CD4-positive, alpha-beta memory T cell (primary cell): ENCODE measurements around the gene XKRX. TPM values are rescaled to one million over a fixed set of nuclear protein-coding genes. Genes with fewer than 3 reads are reported as not detected.

Source experiments
- CTCF ChIA-PET: fragments of 350-600 bp; sonication (Branson Sonifier 250); formaldehyde crosslinking; loops from one replicate; lab custom pipeline; 2021; ENCODE audit warnings: inconsistent platforms; ENCODE audit not compliant: partially characterized antibody; lab: Charles Lee
- POLR2A ChIA-PET: fragments of 350-600 bp; sonication (Branson Sonifier 250); formaldehyde crosslinking; loops from one replicate; lab custom pipeline; 2021; ENCODE audit not compliant: partially characterized antibody; lab: Charles Lee
- DNase-seq, 5 donors: peaks; one replicate each; pipeline versions ENCODE4 v3.0.0 to v3.0.0-alpha.2; 2020 to 2022; ENCODE audit warnings: mixed read lengths in 1 of 5
- H3K27ac ChIP-seq: one replicate; pipeline ENCODE4 v1.7.0; 2013; ENCODE audit warnings: low read depth, low read length
- H3K27me3 ChIP-seq: 2 replicates; pipeline ENCODE4 v1.7.0; 2013; ENCODE audit warnings: mild to moderate bottlenecking, low read length, moderate library complexity; ENCODE audit not compliant: insufficient read depth
- H3K36me3 ChIP-seq: 2 replicates; pipeline ENCODE4 v1.7.0; 2013; ENCODE audit warnings: mild to moderate bottlenecking, low read length, moderate library complexity; ENCODE audit not compliant: insufficient read depth
- H3K4me1 ChIP-seq: 2 replicates; pipeline ENCODE4 v1.7.0; 2013; ENCODE audit warnings: mild to moderate bottlenecking, low read length, moderate library complexity; ENCODE audit not compliant: insufficient read depth
- H3K4me3 ChIP-seq, 2 donors: one replicate each; pipeline ENCODE4 v1.7.0; 2013; ENCODE audit warnings: low read length in 2 of 2, mild to moderate bottlenecking in 1 of 2
- H3K9me3 ChIP-seq, 2 donors: one replicate each; pipeline ENCODE4 v1.7.0; 2013; ENCODE audit warnings: low read length in 2 of 2, control low read depth in 1 of 2; ENCODE audit not compliant: control insufficient read depth in 1 of 2
- H3K27ac Mint-ChIP-seq, 7 donors: one replicate each; pipeline ENCODE4 v1.8.0; 2020 to 2021; ENCODE audit warnings: mixed read lengths in 7 of 7, mild to moderate bottlenecking in 6 of 7, inconsistent platforms in 3 of 7, moderate library complexity in 3 of 7
- H3K27me3 Mint-ChIP-seq, 2 donors: one replicate each; pipeline ENCODE4 v1.8.0; 2020 to 2021; ENCODE audit warnings: mixed read lengths in 2 of 2
- H3K36me3 Mint-ChIP-seq, 2 donors: one replicate each; pipeline ENCODE4 v1.8.0; 2020 to 2021; ENCODE audit warnings: mixed read lengths in 2 of 2, inconsistent platforms in 1 of 2, mild to moderate bottlenecking in 1 of 2
- H3K4me1 Mint-ChIP-seq, 4 donors: one replicate each; pipeline ENCODE4 v1.8.0; 2020 to 2021; ENCODE audit warnings: mixed read lengths in 4 of 4, mild to moderate bottlenecking in 1 of 4
- H3K4me3 Mint-ChIP-seq, 8 donors: one replicate each; pipeline ENCODE4 v1.8.0; 2020 to 2021; ENCODE audit warnings: mixed read lengths in 8 of 8, mild to moderate bottlenecking in 7 of 8, moderate library complexity in 6 of 8, inconsistent platforms in 3 of 8
- H3K9me3 Mint-ChIP-seq, 8 donors: one replicate each; pipeline ENCODE4 v1.8.0; 2020 to 2021; ENCODE audit warnings: mixed read lengths in 8 of 8, mild to moderate bottlenecking in 5 of 8, inconsistent platforms in 3 of 8, moderate library complexity in 1 of 8
- intact Hi-C: fragments of 100-400 bp; cut with micrococcal nuclease; formaldehyde crosslinking; loops from one replicate; pipeline ENCODE4 v1.15.1; 2023
- polyA plus RNA-seq, 2 donors: library from polyadenylated mRNA; unstranded; fragments of 300-500 nt; fragmentation: Illumina TruSeq; gene quantifications; one replicate each; pipeline ENCODE4 v1.2.3, GENCODE V29; 2021
- total RNA-seq, 2 experiments: library from RNA; stranded (reverse); gene quantifications; one replicate each; pipeline ENCODE4 v1.2.3, GENCODE V29; 2021

The XKRX gene
- total and polyA plus RNA-seq, 4 experiments from 2014 or later: 0.47 to 0.67 TPM; not detected in 2

DNA sequence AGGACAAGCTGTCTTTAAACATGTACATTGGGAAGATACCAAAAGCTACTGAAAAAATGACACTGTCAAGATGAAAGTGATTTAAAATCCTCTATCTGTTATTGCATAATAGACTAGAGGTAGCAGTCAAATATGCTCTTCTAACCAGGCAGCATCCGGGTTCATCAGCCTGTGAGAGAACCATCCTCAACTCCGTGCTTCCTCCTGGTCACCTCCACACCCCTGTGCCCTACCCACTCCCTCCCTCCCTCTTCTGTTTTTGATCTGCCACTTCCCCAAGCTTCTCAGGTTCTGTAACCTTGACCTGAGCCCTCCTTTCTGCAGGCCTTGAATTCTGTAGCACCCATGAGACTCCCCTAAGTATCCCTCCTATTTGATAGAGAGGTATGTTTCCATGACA lies 60.4 kb downstream of the XKRX start:
- intact Hi-C loops: no loop called here
- H3K27ac Mint-ChIP-seq: no peak overlapping the region
- H3K27me3 Mint-ChIP-seq: no peaks in the 10 kb centered on the region
- H3K4me1 ChIP-seq: no peaks in the 10 kb centered on the region
- H3K4me1 Mint-ChIP-seq: no peaks in the 10 kb centered on the region
- POLR2A ChIA-PET: no interaction called here
- H3K36me3 Mint-ChIP-seq: no peaks in the 10 kb centered on the region
- H3K36me3 ChIP-seq: no peaks in the 10 kb centered on the region
- H3K4me3 Mint-ChIP-seq: no peak overlapping the region
- no peak for DNase-seq
- no peaks in the 10 kb centered on the region for H3K27me3 ChIP-seq
- no peak overlapping the region for H3K4me3 ChIP-seq
- no peaks in the 10 kb centered on the region for H3K9me3 ChIP-seq
- H3K9me3 Mint-ChIP-seq: no peaks in the 10 kb centered on the region
- CTCF ChIA-PET: no interaction called here
- H3K27ac ChIP-seq: no peak overlapping the region

DNA sequence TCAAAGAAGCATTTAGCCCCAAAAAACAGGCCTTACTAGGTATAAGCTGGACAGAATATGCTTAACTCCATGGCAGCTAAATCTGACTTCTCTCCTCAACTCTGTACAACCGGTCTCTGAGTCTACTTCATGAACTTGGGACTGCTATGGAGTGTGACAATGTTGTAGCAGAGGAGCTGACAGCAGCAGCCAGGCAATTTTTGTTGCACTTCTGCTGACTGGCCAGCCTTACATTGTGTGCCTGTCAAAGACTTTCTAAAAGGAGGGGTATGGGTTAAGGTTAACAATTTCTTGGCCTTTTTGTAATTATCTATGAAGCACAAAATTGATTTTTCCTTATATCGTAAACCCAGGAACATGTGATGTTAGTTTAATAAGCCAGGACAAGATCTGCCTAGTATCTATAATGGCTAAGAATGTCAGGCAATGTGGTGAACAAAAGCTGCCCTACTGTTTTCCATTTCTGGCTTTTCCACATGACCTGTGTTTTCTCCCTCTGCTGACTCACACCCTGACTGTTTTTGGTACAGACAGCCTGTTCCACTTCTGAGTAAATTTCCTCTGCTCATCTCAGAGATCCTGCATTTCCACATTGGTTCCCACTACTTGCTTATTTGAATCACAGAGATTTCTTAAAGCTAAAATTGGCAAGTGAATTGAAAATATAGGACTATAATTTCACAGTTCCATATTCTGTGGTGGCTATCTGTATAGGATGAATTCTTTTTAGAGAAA lies 63.9 kb downstream of the XKRX start:
- H3K27ac ChIP-seq: no peak overlapping the region
- Mint-ChIP-seq H3K4me3 (no peak overlapping the region), H3K4me1 (no peaks in the 10 kb centered on the region), H3K27me3 (no peaks in the 10 kb centered on the region), H3K36me3 (no peaks in the 10 kb centered on the region), H3K27ac (no peak overlapping the region), H3K9me3 (no peaks in the 10 kb centered on the region)
- intact Hi-C loops: no loop called here
- ChIA-PET CTCF (no interaction called here), POLR2A (no interaction called here)
- no peak overlapping the region for H3K4me3 ChIP-seq
- H3K9me3 ChIP-seq: no peaks in the 10 kb centered on the region
- no peaks in the 10 kb centered on the region for H3K27me3 ChIP-seq
- no peaks in the 10 kb centered on the region for H3K36me3 ChIP-seq
- no peaks in the 10 kb centered on the region for H3K4me1 ChIP-seq
- no peak for DNase-seq

Other genes with a start within 250 kb of the XKRX start
- gene SYTL4, start 196.8 kb downstream of the XKRX start, total RNA-seq: not detected
- not detected for gene SYTL4, start 196.8 kb downstream of the XKRX start, polyA plus RNA-seq
- 10 to 100 TPM; 14.7 to 15.2 TPM for gene CSTF2, start 108.5 kb downstream of the XKRX start, total RNA-seq
- gene CSTF2, start 108.5 kb downstream of the XKRX start, polyA plus RNA-seq: 10 to 100 TPM in 1 of 2 donors, 1 to 10 TPM in 1; 9.5 to 13.4 TPM
- gene NOX1, start 54.6 kb downstream of the XKRX start, total RNA-seq: not detected
- not detected for gene NOX1, start 54.6 kb downstream of the XKRX start, polyA plus RNA-seq
- not detected for gene ARL13A, start 40.8 kb upstream of the XKRX start, total RNA-seq
- gene ARL13A, start 40.8 kb upstream of the XKRX start, polyA plus RNA-seq: not detected
- 10 to 100 TPM; 44.1 to 52.5 TPM for gene TRMT2B, start 123.2 kb upstream of the XKRX start, total RNA-seq
- 10 to 100 TPM; 38.5 to 60.8 TPM for gene TRMT2B, start 123.2 kb upstream of the XKRX start, polyA plus RNA-seq
- gene TMEM35A, start 150.0 kb upstream of the XKRX start, total RNA-seq: not detected
- not detected for gene TMEM35A, start 150.0 kb upstream of the XKRX start, polyA plus RNA-seq
- under 1 TPM; 0.64 to 0.96 TPM for gene CENPI, start 169.3 kb upstream of the XKRX start, total RNA-seq
- gene CENPI, start 169.3 kb upstream of the XKRX start, polyA plus RNA-seq: under 1 TPM in 1 of 2 donors, not detected in 1; 0.44 TPM